WI38 (cell line): Measurements from ENCODE around the gene SPRED2.

Experiments used
- H3K4me3 ChIP-seq: 2 replicates; pipeline ENCODE4 v1.5.1; 2011; ENCODE audit warnings: low read depth, mild to moderate bottlenecking, control low read depth, low read length
- TF ChIP-seq, protein P1 (sequence below): IDR thresholded peaks from 2 replicates; pipeline ENCODE4 v1.5.1; 2012; ENCODE audit warnings: low read depth, mild to moderate bottlenecking, control low read depth, low read length

SPRED2 gene

DNA sequence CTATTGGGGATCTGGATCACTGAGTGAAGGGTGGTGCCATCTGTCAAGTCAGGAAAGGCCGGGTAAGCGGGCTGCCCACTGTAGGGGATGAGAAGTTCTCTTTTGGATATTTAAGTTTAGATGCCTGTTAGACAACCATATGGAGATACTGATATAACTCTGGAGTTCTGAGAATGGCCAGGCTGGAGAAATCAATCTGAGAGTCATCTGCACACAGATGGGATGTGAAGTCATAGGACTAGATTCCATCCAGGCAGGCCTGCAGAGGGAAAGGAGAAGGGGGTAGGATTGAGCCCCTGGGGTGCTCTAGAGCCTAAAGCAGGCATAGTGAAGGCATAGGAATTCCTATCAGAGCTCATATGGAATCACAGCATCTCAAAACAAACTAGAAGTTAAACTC lies 30.1 kb downstream of the SPRED2 start:
- H3K4me3 ChIP-seq = no peak overlapping the region
- TF ChIP-seq, protein P1, sequence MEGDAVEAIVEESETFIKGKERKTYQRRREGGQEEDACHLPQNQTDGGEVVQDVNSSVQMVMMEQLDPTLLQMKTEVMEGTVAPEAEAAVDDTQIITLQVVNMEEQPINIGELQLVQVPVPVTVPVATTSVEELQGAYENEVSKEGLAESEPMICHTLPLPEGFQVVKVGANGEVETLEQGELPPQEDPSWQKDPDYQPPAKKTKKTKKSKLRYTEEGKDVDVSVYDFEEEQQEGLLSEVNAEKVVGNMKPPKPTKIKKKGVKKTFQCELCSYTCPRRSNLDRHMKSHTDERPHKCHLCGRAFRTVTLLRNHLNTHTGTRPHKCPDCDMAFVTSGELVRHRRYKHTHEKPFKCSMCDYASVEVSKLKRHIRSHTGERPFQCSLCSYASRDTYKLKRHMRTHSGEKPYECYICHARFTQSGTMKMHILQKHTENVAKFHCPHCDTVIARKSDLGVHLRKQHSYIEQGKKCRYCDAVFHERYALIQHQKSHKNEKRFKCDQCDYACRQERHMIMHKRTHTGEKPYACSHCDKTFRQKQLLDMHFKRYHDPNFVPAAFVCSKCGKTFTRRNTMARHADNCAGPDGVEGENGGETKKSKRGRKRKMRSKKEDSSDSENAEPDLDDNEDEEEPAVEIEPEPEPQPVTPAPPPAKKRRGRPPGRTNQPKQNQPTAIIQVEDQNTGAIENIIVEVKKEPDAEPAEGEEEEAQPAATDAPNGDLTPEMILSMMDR = no peak

DNA sequence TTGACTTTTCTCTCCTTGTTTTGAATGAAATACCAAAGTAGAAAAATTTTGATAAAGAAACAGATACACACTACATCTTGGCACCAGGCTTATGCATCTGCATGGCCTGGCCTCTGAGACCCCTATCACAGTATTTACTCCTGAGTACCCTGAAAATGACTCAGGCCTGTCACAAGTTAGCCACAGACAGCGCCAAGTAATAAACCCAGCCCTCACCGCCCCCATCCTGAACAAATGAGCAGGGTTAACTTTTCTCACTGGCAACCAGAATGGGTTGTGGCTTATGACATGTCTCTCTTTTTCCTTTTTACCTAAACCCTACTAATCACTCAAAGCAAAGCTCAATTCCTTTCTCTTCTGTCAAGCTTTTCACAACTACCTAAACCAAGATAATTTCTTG lies 35.3 kb downstream of the SPRED2 start:
- H3K4me3 ChIP-seq = no peak overlapping the region
- TF ChIP-seq, protein P1 = no peak

DNA sequence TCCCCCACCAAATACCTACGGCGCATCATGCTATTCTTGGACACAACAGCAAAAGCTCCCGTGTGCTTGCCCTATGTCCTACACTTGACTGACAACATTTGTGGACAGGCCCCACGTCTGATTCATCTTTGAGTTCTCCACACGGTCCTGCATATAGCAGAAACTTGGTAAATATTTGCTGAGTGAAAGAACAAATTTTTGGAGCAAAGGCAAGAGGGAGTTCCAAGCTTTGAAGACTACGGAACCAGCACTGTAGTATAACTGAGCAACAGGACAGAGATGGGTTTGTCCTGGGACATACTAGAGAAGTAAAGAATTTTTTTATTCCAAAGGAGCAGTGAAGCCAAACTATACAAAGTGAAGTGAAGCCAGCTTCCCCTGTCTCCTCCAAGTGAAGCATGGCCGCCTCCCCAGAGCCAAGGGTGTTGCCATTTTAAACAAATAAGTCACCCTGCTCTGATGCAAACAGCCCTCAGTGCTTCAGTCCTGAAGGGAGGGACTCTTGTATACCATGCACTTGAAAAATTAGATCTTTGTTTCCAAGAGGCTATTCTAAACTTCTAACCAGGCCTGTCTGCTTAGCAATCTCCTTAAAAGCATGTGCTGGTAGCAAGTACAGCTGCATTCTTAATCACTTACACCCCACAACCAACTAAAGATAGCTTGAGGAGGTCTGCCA lies 35.9 kb downstream of the SPRED2 start:
- TF ChIP-seq, protein P1 = no peak
- no peak overlapping the region for H3K4me3 ChIP-seq

DNA sequence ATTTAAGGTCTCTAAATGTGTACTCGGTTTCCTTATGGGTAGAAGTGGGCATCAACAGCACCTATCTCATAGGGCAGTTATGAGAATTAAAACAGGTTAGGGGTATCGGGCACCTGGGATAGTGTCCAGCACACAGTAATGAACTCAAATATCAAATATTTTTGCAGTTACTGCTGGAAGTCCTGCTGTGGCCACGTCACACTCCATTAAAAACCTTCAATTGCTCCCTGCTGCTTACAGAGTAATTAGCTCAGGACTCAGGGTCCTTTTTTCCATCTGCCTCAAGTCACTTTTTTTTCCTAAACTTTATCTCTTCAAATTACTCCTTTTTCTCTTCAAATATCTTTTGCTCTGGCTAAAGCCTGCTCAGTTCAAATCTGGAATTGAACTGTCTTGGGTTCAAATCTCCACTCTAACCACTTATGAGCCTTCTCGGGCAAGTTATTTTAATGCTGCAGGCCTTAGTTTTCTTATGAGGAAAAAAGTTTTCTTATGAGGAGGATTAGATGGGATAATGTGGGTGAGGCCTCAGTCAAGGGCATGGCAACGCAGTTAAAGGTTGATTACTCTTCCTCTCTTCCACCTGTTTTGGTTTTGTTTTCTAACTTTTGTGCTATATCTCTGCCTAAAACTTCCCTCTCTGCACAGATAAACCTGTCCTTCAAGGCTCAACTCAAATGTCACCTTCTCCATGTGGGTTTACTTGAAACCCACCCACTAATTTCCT lies 36.6 kb downstream of the SPRED2 start:
- TF ChIP-seq, protein P1 = no peak
- no peak overlapping the region for H3K4me3 ChIP-seq

DNA sequence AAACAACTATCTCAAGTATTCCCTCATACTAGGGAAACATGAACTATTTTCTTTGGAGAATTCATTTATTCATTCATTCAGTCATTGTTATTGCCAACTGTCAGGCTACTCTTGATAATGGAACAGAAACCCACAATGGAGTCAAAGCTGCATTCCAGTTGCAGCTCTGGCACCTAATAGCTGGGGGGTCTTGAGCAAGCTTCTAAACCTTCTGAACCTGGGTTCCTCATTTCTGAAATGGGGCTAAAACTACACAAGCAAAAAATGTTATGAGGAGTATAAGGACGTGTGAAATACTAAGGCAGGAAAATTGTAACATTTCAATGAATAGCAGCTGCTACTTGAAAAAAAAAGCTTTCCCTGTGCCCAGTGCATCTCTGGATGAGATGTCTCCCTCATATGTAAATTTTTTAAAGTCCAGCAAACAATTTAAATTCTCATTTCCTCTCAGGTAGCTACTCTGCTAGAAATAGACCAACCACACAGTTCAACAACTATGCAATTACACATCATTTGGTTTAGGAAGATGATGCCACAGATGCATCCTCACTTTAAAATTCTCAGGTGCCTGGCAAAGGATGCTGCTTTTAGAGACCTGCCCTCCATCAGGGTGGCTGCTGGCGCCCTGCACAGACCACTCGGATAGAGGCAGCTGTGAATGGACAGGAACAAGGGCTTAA lies 38.5 kb downstream of the SPRED2 start:
- TF ChIP-seq, protein P1 = no peak
- no peak overlapping the region for H3K4me3 ChIP-seq

DNA sequence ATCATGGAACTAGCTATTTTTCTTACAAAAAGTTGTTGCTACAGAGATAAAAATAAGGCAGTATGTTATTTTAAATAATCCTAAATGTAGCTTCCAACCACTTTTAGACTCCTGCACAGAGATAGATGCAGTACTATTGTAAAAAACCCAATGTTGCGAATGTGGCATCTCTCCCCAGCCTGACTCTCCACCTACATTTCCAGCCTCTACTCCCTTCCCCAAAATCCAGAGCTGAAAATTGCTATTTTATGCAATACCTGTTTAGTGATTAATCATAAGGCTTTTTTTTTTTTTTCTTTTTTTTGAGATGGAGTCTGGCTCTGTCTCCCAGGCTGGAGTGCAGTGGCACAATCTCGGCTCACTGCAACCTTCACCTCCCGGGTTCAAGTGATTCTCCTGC lies 39.4 kb downstream of the SPRED2 start:
- TF ChIP-seq, protein P1 = no peak
- H3K4me3 ChIP-seq = no peak overlapping the region

DNA sequence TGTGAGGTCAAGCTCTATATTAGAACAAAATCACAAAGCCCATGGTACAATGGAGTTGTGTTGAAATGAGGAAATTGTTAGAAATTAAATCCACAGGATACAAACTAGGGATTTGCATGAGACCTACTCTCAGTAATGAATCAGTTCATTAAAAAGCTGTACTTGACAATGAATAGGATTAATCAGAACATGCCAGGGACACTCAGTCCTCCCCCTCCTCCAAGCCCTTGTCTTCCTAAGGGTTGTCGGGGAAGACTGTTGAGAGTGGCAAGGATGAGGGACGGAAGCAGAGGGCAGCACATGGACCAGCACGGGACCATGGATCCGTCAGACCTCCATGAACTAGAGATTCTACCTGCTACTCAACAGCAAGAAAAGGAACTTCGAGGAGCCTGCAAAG lies 39.8 kb downstream of the SPRED2 start:
- TF ChIP-seq, protein P1 = no peak
- H3K4me3 ChIP-seq = no peak overlapping the region
